Right lung (tissue), 5 donors: ENCODE data around the gene RSPH9. TPM values are rescaled to one million over a fixed set of nuclear protein-coding genes. Genes with fewer than 3 reads are reported as not detected.

Experiments used
- DNase-seq, 2 donors: peaks; one replicate each; pipeline ENCODE4 v3.0.0-alpha.2; 2013
- polyA plus RNA-seq, 5 donors: library from polyadenylated mRNA; unstranded; fragments of 120-200 nt; gene quantifications; one replicate each; pipeline versions ENCODE4 v1.2.1 to v1.2.3, GENCODE V29; 2013; ENCODE audit warnings: inconsistent platforms in 1 of 5, low replicate concordance in 1 of 5; ENCODE audit not compliant: insufficient read length in 5 of 5, insufficient read depth in 1 of 5

The RSPH9 gene
- polyA plus RNA-seq, 5 donors, result 2.3 to 4.9 (median 3.6) TPM

GRCh38 chr6:43666196-43666920 is 21.5 kb downstream of the RSPH9 start:
- DNase-seq, result no peak

- peak; percentile 79 to 86 for DNase-seq
These were observed 22.7 kb downstream of the RSPH9 start for GRCh38 chr6:43667245-43668150.

- DNase-seq, result peak; percentile 80 to 82
These were observed 23.6 kb downstream of the RSPH9 start for GRCh38 chr6:43668151-43669028.

DNA sequence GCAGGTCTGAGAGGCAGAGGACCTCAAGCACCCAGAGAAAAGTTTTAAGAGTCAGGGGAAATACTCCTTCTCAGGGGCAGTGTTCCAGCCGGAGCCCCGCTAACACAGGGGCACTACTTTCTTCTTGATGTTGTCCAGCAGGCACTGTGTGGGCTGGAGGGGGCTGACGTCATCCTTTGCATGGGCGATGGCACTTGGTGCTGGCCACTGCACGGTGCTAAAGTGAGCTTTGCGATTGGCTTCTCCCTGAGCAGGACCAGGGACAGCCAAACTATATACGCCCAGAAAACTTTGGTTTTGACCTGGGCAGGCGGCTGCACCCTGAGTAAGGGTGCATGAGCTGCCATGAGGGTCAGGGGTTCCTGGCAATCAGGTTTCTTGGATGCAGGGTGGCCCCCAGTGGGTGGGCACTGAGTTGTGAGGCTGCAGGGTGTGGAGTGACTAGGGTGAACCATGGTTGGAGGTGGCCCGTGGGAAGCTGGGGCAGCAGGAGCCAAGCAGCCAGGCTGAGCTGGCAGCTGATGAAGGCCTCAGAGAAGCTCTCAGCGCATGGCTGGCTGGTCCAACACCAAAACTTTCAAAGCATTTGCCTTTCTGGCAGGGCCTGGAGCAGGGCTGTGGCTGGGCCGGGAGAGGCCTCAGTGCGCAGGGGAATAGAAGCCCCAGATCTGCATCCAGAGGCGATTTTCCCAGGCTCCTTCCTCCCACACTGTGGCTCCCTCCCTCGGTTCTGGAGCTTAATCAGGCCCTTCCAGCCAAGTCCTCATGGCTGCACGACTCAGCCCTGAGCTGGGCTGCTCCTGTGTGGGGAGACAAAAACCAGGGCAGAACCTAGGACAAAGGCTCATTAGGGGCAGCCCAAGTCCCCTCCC is 24.4 kb downstream of the RSPH9 start:
- DNase-seq, result no peak

- DNase-seq, result no peak
These were observed 25.2 kb downstream of the RSPH9 start for GRCh38 chr6:43669922-43670622.

GRCh38 chr6:43670623-43670986 is 25.8 kb downstream of the RSPH9 start:
- no peak for DNase-seq

- DNase-seq, result no peak
These were observed 26.4 kb downstream of the RSPH9 start for GRCh38 chr6:43671011-43671800.

GRCh38 chr6:43671801-43672690 is 27.2 kb downstream of the RSPH9 start:
- DNase-seq, result no peak

DNA sequence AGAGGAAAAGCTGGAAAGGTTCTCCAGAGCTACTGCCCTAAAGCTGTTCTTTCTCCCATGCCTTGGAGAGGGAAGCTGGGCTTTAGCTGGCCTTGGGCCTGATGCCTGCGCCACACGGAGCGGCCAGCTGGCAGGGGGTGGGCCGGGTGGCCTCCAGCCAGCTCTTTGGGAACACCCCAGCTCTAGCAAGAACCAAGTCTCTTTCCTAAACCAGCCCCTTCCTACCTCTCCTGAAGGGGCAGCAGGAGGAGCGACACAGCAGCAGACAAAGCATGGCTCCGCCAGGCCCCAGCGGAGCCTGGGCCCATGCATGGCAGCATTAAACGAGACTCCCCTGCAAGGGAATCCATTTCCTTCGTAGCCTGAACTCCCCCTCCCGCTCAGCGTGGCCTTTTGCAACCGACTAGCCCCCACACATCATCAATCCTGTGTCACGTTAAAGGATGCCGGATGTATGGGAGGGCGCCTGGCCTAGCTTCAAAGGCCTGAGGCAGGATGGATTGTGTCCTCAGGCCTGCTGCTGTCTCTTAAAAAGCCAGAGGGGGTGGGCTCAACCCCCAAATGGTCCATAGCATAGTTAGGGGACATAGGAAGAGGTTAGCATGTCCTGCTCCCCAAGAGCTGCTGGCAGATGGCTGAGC is 28.7 kb downstream of the RSPH9 start:
- DNase-seq, result peak; percentile 97 to 98

- no peak for DNase-seq
These were observed 29.5 kb downstream of the RSPH9 start for GRCh38 chr6:43674291-43674690.

DNA sequence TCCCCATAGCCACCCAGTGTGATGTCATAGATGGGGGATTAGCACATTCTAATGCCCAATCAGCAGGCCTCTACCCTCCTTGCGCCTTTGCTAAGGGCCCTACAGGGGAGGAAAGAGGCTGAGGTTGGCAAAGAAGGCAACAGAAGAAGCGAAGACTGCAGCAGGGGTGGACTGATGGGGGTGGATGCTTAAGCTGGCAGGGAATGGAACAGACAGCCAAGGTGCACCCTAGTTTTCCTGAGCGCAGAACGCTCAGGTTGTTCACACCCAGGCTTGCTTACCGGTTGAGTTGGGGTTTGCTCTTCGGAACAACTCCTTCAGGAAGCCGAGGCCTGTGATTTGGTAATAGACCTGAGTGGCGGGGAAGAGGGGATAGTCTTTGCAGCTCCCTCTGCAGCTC is 30.1 kb downstream of the RSPH9 start:
- no peak for DNase-seq

DNA sequence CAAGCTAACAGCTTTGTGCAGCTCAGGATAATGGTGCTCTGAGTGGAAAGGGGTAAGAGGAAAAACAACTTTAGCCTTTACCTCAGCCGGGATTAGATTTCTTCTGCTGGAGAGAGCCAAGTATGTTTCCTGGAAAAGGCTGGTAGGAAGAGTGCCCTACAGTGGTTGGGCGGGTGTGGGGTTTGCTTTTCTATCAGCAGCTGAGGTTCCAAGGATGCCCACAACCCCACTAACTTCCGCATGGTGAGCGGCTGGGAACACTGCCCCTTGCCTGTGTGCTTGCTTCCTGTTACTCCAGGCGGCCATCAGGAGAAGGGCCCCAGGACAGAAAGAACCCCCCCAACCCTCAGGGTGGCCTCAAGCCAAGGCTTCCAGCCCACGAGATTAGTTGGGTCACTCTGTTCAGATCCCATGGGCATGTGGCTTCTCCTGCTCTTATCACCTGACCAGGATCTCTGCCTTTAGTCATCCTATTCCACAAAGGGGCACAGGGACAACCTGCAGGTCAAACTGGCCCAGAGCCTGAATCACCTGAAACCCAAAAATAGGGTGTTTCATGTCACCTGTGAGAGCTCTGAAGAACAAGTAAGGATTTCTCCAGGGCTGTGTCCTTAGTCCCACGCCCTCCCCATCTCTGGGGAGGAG is 32.2 kb downstream of the RSPH9 start:
- no peak for DNase-seq

- no peak for DNase-seq
These were observed 32.9 kb downstream of the RSPH9 start for GRCh38 chr6:43677759-43678158.

DNA sequence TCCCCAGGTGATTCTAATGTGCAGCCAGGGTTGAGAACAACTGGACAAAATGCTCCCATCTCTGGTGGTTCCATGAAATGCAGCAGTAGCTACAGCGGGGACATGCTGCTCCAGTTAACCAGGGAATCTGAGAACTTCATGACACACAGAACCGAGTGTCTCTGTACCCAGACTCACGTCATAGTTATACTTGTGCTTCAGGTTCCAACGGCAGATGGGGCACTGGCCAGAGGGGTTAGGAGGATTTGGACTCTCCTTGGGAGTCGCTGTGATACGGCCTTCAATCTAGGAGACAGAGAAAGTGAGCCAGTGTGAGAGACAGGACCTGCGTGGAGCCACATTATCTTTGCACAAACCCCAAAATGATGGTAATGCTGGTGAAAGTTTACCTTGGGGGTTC is 33.5 kb downstream of the RSPH9 start:
- DNase-seq, result no peak

DNA sequence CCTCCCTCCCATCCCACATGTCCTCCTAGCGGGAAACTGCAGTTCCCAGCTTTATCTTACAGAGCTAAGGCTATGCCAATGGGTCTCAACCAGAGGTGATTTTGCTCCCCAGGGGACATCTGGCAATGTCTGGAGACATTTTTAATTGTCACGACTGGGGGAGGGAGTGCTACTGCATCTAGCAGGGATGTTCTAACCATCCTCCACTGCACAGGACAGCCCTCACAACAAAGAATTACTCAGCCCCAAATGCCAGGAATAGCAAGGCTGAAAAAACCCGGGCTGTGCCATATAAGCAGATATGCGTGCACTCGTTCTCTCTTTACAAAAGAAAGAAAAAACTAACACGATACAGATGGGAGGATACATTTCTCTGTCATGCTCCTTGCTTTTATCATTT is 34.2 kb downstream of the RSPH9 start:
- no peak for DNase-seq

GRCh38 chr6:43680308-43681200 is 35.7 kb downstream of the RSPH9 start:
- DNase-seq, result no peak
